ENCODE results near the gene PGC. TPM values are rescaled to one million over a fixed set of nuclear protein-coding genes. Genes with fewer than 3 reads are reported as not detected.

Gene PGC
- total RNA-seq, 1 experiment from 2014 or later = not detected

DNA sequence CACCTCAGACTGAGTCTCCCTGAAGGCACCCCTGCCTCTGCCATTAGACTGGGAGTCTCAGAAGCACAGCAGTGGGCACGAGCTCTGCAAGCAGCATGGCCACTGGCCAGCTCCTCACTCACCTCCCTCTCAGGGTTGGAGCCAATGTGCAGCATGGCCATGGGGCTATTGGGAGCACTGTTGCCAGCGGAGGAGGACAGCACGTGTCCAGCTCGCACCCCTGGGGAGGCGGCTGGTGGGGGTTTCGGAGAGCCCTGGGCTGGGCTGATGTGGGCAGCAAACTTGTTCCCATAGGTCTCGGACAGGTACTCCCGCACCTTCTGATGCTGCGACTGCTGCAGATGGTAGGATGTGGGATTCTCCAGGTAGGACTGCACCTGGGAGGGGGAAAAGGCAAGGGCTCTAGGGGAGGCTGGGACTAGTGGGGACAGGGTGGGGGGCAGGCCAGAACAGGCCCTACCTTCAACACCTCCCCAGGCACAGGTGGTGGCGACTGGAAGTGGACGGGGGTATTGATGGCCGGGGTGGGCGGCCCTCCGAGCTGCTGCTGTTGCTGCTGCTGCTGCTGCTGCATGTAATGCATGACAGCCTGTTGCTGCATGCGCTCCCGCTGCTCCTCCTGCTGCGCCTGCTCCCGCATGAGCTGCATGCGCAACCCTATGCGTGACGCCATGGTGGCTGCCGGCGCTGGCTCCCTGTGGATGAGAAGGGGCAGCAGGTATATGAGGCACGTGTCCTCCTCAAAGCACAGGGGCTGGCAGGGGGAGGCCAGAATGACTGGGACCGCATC lies 56.5 kb downstream of the PGC start:
- Mint-ChIP-seq H3K4me1 (peaks cover 28 to 35% of the 10 kb centered on the region in 2 experiments), H3K9me3 (no peaks in the 10 kb centered on the region; a peak in 1 of 5 replicates), H3K27ac (peak overlapping the region in 2 of 3 experiments; percentile 39 to 63; a peak in 2 of 7 replicates), H3K4me3 (no peak overlapping the region), H3K36me3 (ENCODE audit: insufficient read depth in 1 of 3, low read depth in 3 of 3) (no peaks in the 10 kb centered on the region; a peak in 2 of 7 replicates), H3K27me3 (ENCODE audit: low read depth) (peaks cover 13% of the 10 kb centered on the region)
- Histone ChIP-seq H2BK12ac (ENCODE audit: insufficient read length, low read depth, low read length) (no peak overlapping the region), H2AFZ (ENCODE audit: low read length) (no peak overlapping the region), H2BK5ac (ENCODE audit: insufficient read length, low read length) (no peak overlapping the region), H2BK15ac (ENCODE audit: low read depth, low read length) (no peak overlapping the region), H3K27ac (ENCODE audit: insufficient read length, low read depth, low read length) (no peak overlapping the region), H3K23me2 (ENCODE audit: insufficient read length, low read depth, low read length, poor library complexity, severe bottlenecking) (no peaks in the 10 kb centered on the region), H4K5ac (ENCODE audit: insufficient read length, low read depth, low read length) (no peak overlapping the region), H3K79me2 (ENCODE audit: insufficient read depth, low read length) (no peaks in the 10 kb centered on the region), H3K27me3 (ENCODE audit: insufficient read depth, low read length) (no peaks in the 10 kb centered on the region), H3K23ac (ENCODE audit: insufficient read length, low read depth, low read length) (no peak overlapping the region), H2AK5ac (ENCODE audit: insufficient read length, low read length) (no peak overlapping the region), H3K9me3 (ENCODE audit: control insufficient read depth, low read depth, low read length) (no peaks in the 10 kb centered on the region), H3K9ac (ENCODE audit: extremely low read depth, insufficient read length, low read length) (no peak overlapping the region), H2BK120ac (ENCODE audit: low read depth, low read length, poor library complexity, severe bottlenecking) (no peak overlapping the region), H3K56ac (ENCODE audit: insufficient read length, low read depth, low read length) (no peak overlapping the region), H3K79me1 (ENCODE audit: insufficient read depth, low read depth, low read length, poor library complexity, severe bottlenecking) (no peaks in the 10 kb centered on the region), H3K4ac (ENCODE audit: low read depth, low read length) (no peak overlapping the region), H4K91ac (ENCODE audit: insufficient read length, low read depth, low read length) (no peak overlapping the region), H3T11ph (ENCODE audit: low read length) (no peak overlapping the region), H3K4me1 (ENCODE audit: insufficient read depth, low read length) (peaks cover 7% of the 10 kb centered on the region; the same call in 1 of the 2 replicates), H4K20me1 (ENCODE audit: control insufficient read depth, insufficient read depth, insufficient read length) (no peaks in the 10 kb centered on the region), H3K14ac (ENCODE audit: insufficient read depth, low read length) (no peak overlapping the region), H4K8ac (replicated peaks; ENCODE audit: insufficient read length, low read depth, low read length) (no peak overlapping the region), H3K18ac (ENCODE audit: insufficient read length, low read depth, low read length) (no peak overlapping the region), H2BK20ac (ENCODE audit: low read depth, low read length, poor library complexity, severe bottlenecking) (no peak overlapping the region), H3K4me2 (ENCODE audit: insufficient read depth, insufficient read length, low read length) (no peak overlapping the region)
- TF ChIP-seq, protein P1, sequence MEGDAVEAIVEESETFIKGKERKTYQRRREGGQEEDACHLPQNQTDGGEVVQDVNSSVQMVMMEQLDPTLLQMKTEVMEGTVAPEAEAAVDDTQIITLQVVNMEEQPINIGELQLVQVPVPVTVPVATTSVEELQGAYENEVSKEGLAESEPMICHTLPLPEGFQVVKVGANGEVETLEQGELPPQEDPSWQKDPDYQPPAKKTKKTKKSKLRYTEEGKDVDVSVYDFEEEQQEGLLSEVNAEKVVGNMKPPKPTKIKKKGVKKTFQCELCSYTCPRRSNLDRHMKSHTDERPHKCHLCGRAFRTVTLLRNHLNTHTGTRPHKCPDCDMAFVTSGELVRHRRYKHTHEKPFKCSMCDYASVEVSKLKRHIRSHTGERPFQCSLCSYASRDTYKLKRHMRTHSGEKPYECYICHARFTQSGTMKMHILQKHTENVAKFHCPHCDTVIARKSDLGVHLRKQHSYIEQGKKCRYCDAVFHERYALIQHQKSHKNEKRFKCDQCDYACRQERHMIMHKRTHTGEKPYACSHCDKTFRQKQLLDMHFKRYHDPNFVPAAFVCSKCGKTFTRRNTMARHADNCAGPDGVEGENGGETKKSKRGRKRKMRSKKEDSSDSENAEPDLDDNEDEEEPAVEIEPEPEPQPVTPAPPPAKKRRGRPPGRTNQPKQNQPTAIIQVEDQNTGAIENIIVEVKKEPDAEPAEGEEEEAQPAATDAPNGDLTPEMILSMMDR (conservative IDR thresholded peaks at IDR 0.05) = no peak
- WGBS (ENCODE audit: extremely low coverage, insufficient read length, low lambda C conversion rate) = no CpG with 5 or more reads among the region's 25 CpGs
- DNase-seq = no peak

Measured in H9 (cell line).